ENCODE data around the gene CDH23. TPM values are rescaled to one million over a fixed set of nuclear protein-coding genes. Genes with fewer than 3 reads are reported as not detected.

The CDH23 gene
- total and polyA plus RNA-seq, 9 of the 15 experiments (the other 6 are each of a cell fraction or from before 2014, with no cell fraction given): 0.18 to 1.2 (median 0.47) TPM

GRCh38 chr10:71555724-71556119 is 159.0 kb downstream of the CDH23 start (continued):
- TF ChIP-seq MGA (IDR thresholded peaks at IDR 0.05): 0 out of 2 replicates have a peak, but pooled peaks have one; percentile 59
- no peak for TF ChIP-seq HDAC3 (IDR thresholded peaks at IDR 0.05; ENCODE audit: borderline replicate concordance, partially characterized antibody)
